HG02870 (cell line): ENCODE results near the gene EDA.
A peak's percentile ranks its signal among the peaks of the same experiment; 100 is the strongest.

Experiments
- ATAC-seq: cut with Tn5 transposase; IDR thresholded peaks from one replicate; pipeline ENCODE4 v1.9.1; 2021; ENCODE audit warnings: mild to moderate bottlenecking, moderate library complexity; ENCODE audit not compliant: unreplicated experiment

Gene EDA

GRCh38 chrX:70022616-70023015 lies 406.7 kb downstream of the EDA start:
- ATAC-seq = no peak

- no peak for ATAC-seq
Observed at GRCh38 chrX:70025464-70025863, 409.6 kb downstream of the EDA start.

DNA sequence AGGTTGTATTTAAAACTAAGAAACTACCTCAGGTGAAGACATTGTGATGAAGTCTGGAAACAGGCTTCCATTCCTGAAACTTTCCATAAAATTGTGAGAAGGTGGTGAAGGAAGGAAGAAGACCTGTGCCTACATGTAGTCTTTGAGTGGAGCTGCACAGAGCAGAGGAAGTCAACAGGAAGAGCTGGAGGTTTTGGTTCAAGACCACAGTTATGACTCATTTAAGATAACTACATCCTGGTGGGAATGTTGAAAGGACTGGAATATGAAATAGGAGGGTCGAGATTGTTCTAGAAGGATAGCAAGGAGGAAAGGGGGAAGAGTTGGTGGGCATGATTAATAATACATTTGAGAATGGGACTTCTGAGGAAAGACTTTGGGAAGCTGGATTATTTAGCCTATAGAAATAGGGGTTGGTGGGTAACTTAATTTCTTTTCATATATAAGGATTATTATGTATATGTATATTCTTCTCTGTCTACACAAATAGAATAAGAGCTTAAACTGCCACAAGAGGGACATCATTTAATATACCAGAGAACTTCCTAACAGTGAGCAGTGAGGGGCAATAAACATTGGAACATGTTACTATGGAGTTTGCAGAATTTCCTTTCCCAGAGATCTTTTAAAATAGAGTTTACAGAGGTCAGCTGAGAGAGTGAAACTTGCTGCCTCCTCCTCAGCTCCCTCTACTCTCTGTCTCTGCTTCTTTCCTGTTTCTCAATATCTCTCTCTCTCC lies 410.4 kb downstream of the EDA start:
- no peak for ATAC-seq

DNA sequence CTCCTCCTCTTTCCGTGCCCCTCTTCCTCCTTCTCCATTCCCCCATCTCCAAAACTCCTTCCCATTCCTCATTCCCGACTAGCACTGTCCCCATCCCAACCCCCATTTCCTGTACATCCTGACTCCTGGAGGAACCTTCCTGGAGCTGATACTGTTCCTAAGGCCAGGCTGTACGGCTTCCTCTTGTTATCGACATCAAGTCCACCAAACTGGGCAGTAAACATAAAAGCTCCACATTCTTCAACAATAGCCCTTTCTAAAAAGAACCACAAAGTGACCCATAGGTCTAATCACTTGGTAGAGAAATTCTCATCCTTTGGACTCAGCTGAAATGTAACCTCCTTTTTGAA lies 410.9 kb downstream of the EDA start:
- ATAC-seq = no peak

DNA sequence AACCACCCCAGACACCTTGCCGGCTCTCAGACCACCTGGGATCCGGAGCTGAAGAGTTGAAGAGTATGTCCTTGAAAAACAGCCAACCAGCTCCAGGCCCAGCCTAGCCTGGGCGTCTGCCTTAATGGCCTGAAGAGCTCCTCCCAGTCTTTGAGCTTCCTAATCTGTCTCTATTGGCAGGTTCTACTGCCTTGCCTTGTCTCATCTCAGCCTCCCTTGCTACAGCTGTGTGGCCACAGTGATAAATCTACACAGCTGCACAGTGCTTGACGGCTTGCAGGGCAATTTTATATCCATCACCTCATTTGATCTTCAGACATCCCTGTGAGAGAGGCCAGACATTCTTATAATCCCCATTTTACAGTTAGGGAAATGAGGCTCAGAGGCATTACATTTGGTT lies 413.9 kb downstream of the EDA start:
- no peak for ATAC-seq

DNA sequence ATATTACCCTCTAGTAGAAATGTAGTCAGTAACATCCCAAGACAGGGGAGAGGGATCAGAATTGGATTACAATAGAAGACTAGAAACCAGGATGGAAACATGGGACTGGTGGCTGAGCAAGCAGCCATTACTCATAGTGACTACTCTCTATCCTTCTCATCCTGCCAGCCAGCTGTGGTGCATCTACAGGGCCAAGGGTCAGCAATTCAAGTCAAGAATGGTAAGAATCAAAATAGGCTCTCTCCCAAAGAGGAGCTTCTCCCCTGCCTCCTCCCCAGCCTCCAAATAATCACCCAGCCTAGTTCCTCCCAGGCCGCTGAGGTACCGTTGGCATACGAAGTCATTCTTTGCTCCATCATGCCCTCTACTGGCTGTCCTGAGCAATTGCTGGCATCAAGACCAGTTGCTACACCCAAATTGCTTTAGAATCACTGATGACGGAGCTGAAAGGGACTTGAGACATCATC lies 414.4 kb downstream of the EDA start:
- peak; percentile 78 for ATAC-seq

- no peak for ATAC-seq
Observed at GRCh38 chrX:70032792-70033191, 416.9 kb downstream of the EDA start.

GRCh38 chrX:70033348-70034051 lies 417.6 kb downstream of the EDA start:
- ATAC-seq = no peak

GRCh38 chrX:70034646-70035045 lies 418.7 kb downstream of the EDA start:
- no peak for ATAC-seq

- ATAC-seq = no peak
Observed at GRCh38 chrX:70038515-70038914, 422.6 kb downstream of the EDA start.

- ATAC-seq = no peak
Observed at GRCh38 chrX:70038951-70039350, 423.0 kb downstream of the EDA start.

DNA sequence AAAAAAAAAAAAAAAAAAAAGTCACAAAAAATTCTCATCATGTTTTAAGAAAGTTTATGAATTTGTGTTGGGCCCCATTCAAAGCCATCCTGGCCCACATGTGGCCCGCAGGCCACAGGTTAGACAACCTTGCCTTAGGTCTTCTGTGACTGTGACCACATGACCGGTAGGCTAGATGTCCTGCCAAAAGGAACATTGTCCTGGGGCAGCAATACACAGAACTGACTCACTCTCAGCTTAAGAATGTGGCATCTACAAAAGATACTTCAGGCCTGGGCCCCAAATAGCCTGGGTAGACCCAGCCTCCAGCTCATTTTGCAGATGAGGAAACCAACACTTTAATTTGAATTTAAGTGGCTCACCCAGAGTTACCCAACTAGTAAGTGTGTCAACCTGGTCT lies 423.8 kb downstream of the EDA start:
- ATAC-seq = no peak

DNA sequence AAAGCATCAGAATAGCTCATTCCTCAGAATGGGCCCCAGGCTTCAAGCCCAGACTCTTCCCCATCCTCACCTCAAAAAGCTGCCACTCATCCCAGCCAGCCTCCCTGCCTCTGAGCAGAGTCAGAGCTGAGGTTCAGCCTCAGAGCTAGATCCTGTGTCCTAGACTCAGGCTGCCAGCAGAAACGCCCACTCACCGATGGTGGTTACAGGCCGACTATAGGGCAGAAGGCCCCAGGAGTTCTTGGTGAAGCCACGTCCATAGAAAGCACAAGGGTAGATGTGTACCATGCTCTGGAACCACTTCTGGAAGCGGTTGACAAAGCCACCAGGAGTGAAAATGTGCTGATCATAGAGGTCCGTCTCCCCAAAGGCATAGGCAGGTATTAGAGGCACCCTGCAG lies 426.1 kb downstream of the EDA start:
- ATAC-seq = no peak

DNA sequence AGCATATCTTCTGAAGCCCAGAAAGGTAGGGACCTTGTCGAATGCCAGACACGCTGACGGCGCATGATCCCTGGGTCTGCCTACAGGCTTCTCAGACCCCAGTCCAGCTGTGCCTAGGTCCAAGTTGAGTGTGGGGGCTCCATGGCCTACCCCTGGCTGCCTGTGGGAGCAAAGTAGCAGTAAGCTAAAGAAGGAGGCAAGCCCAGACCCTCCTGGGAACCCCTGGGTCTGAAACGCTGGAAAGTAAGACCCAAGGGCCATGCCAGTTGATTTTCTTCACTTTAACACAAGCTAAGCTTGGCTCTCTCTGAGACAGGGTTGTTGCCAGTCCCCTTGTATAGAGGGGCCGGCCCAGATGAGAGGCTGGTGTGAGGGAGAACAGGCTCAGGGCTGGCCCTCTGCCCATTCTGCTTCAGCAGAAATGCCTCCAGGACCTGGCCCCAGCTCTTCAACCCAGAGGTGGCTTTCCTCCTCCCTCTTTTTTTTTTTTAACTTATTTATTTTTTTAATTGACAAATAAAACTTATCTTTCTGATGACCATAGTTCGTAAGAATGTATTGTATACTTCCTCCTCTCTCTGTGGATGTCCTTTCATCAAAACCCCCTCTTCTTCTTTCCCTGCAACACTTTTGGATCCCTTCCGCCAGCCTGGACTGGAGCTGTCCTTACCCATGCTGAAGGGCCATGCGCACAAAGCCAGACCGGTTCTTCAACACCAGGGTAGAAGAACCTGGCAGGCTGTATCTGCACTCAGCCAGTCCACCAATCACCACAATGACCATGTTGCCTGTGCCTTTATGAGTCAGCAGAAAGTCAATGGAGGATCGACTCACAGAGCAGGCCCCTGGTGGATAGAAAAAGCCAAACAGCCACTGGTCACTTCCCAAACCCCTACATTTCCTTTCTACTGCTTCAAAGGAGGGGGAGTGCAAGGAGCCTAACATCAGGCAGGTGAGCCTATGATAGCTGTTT lies 426.8 kb downstream of the EDA start:
- ATAC-seq = no peak

DNA sequence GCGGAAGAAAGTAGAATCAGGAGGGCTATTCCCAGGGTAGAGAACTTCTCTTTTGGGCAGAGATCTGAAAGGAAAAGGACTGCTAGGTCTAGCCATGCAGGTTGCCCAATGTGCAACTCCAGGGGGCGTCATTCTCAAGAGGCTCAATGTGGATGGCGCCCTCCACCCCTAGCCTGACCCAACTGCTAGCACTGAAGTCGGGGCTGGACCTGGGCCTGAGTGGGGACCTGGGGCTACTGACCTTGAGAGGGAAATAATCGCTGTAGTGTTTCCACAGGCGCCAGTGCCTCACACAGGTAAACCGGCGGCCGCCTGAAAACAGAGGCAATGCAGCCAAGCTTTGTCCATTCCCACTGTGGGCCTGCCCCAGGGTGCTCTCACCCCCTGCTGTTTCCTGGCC lies 427.8 kb downstream of the EDA start:
- ATAC-seq = no peak

DNA sequence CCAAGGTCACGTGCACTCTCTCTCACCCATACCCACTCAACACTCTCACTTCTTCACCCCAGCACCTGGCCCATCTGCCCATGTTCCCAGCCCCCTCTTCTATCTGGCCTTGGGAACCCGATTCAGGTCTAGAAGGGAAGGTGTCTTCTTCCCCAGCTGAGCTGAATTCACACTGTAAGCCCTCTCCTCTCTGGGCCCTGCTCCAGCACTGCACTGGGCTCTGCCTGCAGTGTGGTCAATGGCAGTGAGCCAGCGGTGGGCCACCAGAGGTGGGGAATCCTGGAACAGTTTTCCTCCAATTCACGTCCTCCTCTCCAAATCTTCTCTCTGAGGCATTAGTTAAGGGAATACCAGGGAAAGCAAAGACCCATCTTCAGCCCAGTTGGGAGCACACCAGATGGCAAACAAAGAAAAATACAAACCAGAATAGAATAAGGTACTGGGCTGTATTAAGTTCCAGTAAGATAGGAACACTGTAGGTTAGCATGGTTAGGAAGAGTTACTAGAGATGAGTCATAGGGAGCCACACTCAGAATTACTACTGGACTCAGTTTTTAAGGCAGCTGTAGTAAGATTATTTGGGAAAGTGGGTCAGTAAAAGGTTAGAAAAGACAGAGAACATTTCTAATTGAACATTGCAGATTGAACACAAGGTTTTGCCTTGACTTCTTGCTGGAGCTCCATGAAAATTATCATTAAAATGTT lies 428.8 kb downstream of the EDA start:
- ATAC-seq = no peak

- no peak for ATAC-seq
Observed at GRCh38 chrX:70046978-70047377, 431.1 kb downstream of the EDA start.

- ATAC-seq = no peak
Observed at GRCh38 chrX:70049406-70049805, 433.5 kb downstream of the EDA start.

- no peak for ATAC-seq
Observed at GRCh38 chrX:70049925-70050324, 434.0 kb downstream of the EDA start, which contains the start of gene AWAT2. Gene AWAT2, minus strand, starts transcription at chrX:70049938. Its CDS starts 6 bp downstream, at chrX:70049932.

GRCh38 chrX:70052895-70053615 lies 437.1 kb downstream of the EDA start:
- ATAC-seq = no peak
